ENCODE measurements around the gene RAB17.

Gene RAB17

GRCh38 chr2:237590272-237591140, at the start of gene RAB17:
TSS of gene RAB17 (minus strand) at chr2:237590734. CDS start at chr2:237586154, 4,580 bp downstream.
- DNase-seq (ENCODE audit: low spot score) = no peak

GRCh38 chr2:237639836-237640220, 49.3 kb upstream of the RAB17 start:
- no peak for DNase-seq (ENCODE audit: low spot score)

- DNase-seq (ENCODE audit: low spot score) = no peak
These were observed 48.7 kb upstream of the RAB17 start for GRCh38 chr2:237639052-237639835.

- no peak for DNase-seq (ENCODE audit: low spot score)
These were observed 47.6 kb upstream of the RAB17 start for GRCh38 chr2:237638176-237638575.

- no peak for DNase-seq (ENCODE audit: low spot score)
These were observed 47.0 kb upstream of the RAB17 start for GRCh38 chr2:237637429-237638135.

- DNase-seq (ENCODE audit: low spot score) = no peak
These were observed 46.0 kb upstream of the RAB17 start for GRCh38 chr2:237636578-237636977.

GRCh38 chr2:237633061-237633561, 42.6 kb upstream of the RAB17 start:
- no peak for DNase-seq (ENCODE audit: low spot score)

- no peak for DNase-seq (ENCODE audit: low spot score)
These were observed 41.5 kb upstream of the RAB17 start for GRCh38 chr2:237631801-237632585.

- DNase-seq (ENCODE audit: low spot score) = no peak
These were observed 40.7 kb upstream of the RAB17 start for GRCh38 chr2:237631007-237631785.

- DNase-seq (ENCODE audit: low spot score) = no peak
These were observed 39.9 kb upstream of the RAB17 start for GRCh38 chr2:237630216-237631000.

- no peak for DNase-seq (ENCODE audit: low spot score)
These were observed 39.2 kb upstream of the RAB17 start for GRCh38 chr2:237629739-237630138.

GRCh38 chr2:237629188-237629534, 38.6 kb upstream of the RAB17 start:
- DNase-seq (ENCODE audit: low spot score) = no peak

GRCh38 chr2:237628247-237629187, 38.0 kb upstream of the RAB17 start:
- no peak for DNase-seq (ENCODE audit: low spot score)

- no peak for DNase-seq (ENCODE audit: low spot score)
These were observed 37.1 kb upstream of the RAB17 start, which contains the start of gene LRRFIP1 for GRCh38 chr2:237627441-237628246. TSS of gene LRRFIP1 (plus strand) at chr2:237627587. CDS start at chr2:237627645, 58 bp downstream.

- DNase-seq (ENCODE audit: low spot score) = no peak
These were observed 36.4 kb upstream of the RAB17 start for GRCh38 chr2:237626813-237627440.

- DNase-seq (ENCODE audit: low spot score) = no peak
These were observed 35.2 kb upstream of the RAB17 start for GRCh38 chr2:237625777-237626176.

- DNase-seq (ENCODE audit: low spot score) = no peak
These were observed 34.7 kb upstream of the RAB17 start for GRCh38 chr2:237625216-237625705.

Data from hematopoietic multipotent progenitor cell treated with erythropoietin and hydrocortisone succinate and interleukin-3 and kit ligand, for 15 days (in vitro differentiated cells).